ENCODE measurements around the gene MAP7D2. TPM values are rescaled to one million over a fixed set of nuclear protein-coding genes. Genes with fewer than 3 reads are reported as not detected.

The MAP7D2 gene
- total RNA-seq, 1 experiment from 2014 or later: 1.9 TPM

DNA sequence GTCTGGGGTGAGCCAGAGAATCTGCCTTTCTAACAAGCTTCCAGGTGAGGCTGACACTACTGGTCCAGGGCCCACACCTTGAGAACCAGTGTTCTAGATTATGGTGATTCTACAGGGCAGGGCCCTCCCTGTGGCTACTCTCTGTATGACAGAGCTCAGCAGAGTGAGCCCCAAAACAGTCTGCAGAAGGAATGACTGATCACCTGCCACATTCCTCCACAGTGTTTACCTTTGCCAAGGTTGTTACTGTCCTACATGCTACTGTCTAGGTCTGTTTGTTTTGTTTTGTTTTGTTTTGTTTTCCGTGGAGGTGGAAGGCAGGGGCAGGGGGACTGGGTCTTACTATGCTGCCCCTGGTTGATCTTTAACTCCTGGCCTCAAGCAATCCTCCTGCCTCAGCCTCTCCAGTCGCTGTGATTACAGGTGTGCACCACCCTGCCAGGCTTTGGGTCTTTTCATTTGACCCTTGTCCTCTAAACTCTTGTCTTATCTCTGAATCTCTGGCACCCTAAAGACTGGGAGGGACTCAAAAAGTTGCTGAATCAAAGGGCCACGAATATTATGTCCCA, 45.1 kb downstream of the MAP7D2 start:
- H3K27ac Mint-ChIP-seq: no peak overlapping the region; a peak in 1 of 7 replicates
- no peak overlapping the region for H3K4me3 Mint-ChIP-seq
- Histone ChIP-seq H3K27me3 (ENCODE audit: insufficient read depth, low read length) (no peaks in the 10 kb centered on the region), H4K91ac (ENCODE audit: insufficient read length, low read depth, low read length) (no peak overlapping the region), H3K27ac (ENCODE audit: insufficient read length, low read depth, low read length) (no peak overlapping the region), H3T11ph (ENCODE audit: low read length) (no peak overlapping the region), H3K79me1 (ENCODE audit: insufficient read depth, low read depth, low read length, poor library complexity, severe bottlenecking) (no peaks in the 10 kb centered on the region), H3K4me2 (ENCODE audit: insufficient read depth, insufficient read length, low read length) (no peak overlapping the region), H3K4me1 (ENCODE audit: insufficient read depth, low read length) (no peaks in the 10 kb centered on the region), H4K20me1 (ENCODE audit: control insufficient read depth, insufficient read depth, insufficient read length) (no peaks in the 10 kb centered on the region), H3K9me3 (ENCODE audit: control insufficient read depth, low read depth, low read length) (peaks cover 22% of the 10 kb centered on the region), H3K56ac (ENCODE audit: insufficient read length, low read depth, low read length) (no peak overlapping the region), H2AK5ac (ENCODE audit: insufficient read length, low read length) (no peak overlapping the region), H3K79me2 (ENCODE audit: insufficient read depth, low read length) (no peaks in the 10 kb centered on the region), H3K4ac (ENCODE audit: low read depth, low read length) (no peak overlapping the region), H2BK15ac (ENCODE audit: low read depth, low read length) (no peak overlapping the region), H2BK5ac (ENCODE audit: insufficient read length, low read length) (no peak overlapping the region), H4K5ac (ENCODE audit: insufficient read length, low read depth, low read length) (no peak overlapping the region), H4K8ac (replicated peaks; ENCODE audit: insufficient read length, low read depth, low read length) (no peak overlapping the region), H3K14ac (ENCODE audit: insufficient read depth, low read length) (no peak overlapping the region; the same call in 1 of the 2 replicates), H3K23me2 (ENCODE audit: insufficient read length, low read depth, low read length, poor library complexity, severe bottlenecking) (no peaks in the 10 kb centered on the region), H2AFZ (ENCODE audit: low read length) (no peak overlapping the region), H2BK120ac (ENCODE audit: low read depth, low read length, poor library complexity, severe bottlenecking) (no peak overlapping the region), H2BK12ac (ENCODE audit: insufficient read length, low read depth, low read length) (no peak overlapping the region), H2BK20ac (ENCODE audit: low read depth, low read length, poor library complexity, severe bottlenecking) (no peak overlapping the region), H3K18ac (ENCODE audit: insufficient read length, low read depth, low read length) (no peak overlapping the region), H3K23ac (ENCODE audit: insufficient read length, low read depth, low read length) (no peak overlapping the region), H3K9ac (ENCODE audit: extremely low read depth, insufficient read length, low read length) (no peak overlapping the region)
- WGBS (ENCODE audit: extremely low coverage, insufficient read length, low lambda C conversion rate): no CpG with 5 or more reads among the region's 3 CpGs
- H3K9me3 Mint-ChIP-seq: peaks cover 59 to 75% of the 10 kb centered on the region in 2 experiments
- no peaks in the 10 kb centered on the region for H3K27me3 Mint-ChIP-seq (ENCODE audit: low read depth)
- peaks cover 2% of the 10 kb centered on the region in 2 experiments; a peak in 2 of 4 replicates for H3K4me1 Mint-ChIP-seq
- H3K36me3 Mint-ChIP-seq (ENCODE audit: insufficient read depth in 1 of 3, low read depth in 3 of 3): no peaks in the 10 kb centered on the region
- no peak for DNase-seq
- TF ChIP-seq, protein P1, sequence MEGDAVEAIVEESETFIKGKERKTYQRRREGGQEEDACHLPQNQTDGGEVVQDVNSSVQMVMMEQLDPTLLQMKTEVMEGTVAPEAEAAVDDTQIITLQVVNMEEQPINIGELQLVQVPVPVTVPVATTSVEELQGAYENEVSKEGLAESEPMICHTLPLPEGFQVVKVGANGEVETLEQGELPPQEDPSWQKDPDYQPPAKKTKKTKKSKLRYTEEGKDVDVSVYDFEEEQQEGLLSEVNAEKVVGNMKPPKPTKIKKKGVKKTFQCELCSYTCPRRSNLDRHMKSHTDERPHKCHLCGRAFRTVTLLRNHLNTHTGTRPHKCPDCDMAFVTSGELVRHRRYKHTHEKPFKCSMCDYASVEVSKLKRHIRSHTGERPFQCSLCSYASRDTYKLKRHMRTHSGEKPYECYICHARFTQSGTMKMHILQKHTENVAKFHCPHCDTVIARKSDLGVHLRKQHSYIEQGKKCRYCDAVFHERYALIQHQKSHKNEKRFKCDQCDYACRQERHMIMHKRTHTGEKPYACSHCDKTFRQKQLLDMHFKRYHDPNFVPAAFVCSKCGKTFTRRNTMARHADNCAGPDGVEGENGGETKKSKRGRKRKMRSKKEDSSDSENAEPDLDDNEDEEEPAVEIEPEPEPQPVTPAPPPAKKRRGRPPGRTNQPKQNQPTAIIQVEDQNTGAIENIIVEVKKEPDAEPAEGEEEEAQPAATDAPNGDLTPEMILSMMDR (conservative IDR thresholded peaks at IDR 0.05): no peak
